Epithelial cell of prostate (primary cell): ENCODE data around the gene SCN1A.
"Not testable (repeated sequence)": the region's sequence is repeated elsewhere in the genome, so short reads cannot be mapped to it uniquely, and the experiment has no call there.

Experiments
- DNase-seq: peaks from one replicate; pipeline ENCODE4 v3.0.0-alpha.2; 2011; ENCODE audit warnings: low read depth, low spot score
- H3K27ac ChIP-seq: fragments of 450-650 bp; 2 replicates; pipeline ENCODE4 v1.5.1; 2017; ENCODE audit warnings: mild to moderate bottlenecking

The SCN1A gene

GRCh38 chr2:166011660-166012059, 116.2 kb downstream of the SCN1A start:
- no peak for DNase-seq
- no peak overlapping the region for H3K27ac ChIP-seq

DNA sequence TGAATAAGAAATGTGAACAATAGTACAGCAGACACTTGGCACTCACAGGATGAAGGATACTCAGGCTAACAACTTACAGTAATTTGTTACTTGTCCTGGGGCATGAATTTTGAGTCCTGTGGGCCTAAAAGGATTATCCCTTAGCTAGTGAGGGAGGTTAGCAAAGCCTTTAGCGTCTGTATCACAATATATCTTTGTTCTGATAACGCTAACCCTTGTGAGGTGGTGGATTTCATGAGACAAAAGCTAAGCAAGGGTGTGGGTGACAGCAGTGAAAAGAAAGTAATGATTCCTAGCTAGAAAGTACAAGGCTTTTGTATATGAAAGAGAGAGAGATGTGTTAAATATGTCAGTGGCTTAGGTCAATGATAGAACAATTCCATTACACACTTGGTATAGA, 127.4 kb downstream of the SCN1A start:
- DNase-seq, result no peak
- no peak overlapping the region for H3K27ac ChIP-seq

- H3K27ac ChIP-seq, result no peak overlapping the region
- no peak for DNase-seq
Measured at GRCh38 chr2:165990846-165991245, 137.0 kb downstream of the SCN1A start.

GRCh38 chr2:165989851-165990250, 138.0 kb downstream of the SCN1A start:
- DNase-seq, result no peak
- H3K27ac ChIP-seq, result no peak overlapping the region

DNA sequence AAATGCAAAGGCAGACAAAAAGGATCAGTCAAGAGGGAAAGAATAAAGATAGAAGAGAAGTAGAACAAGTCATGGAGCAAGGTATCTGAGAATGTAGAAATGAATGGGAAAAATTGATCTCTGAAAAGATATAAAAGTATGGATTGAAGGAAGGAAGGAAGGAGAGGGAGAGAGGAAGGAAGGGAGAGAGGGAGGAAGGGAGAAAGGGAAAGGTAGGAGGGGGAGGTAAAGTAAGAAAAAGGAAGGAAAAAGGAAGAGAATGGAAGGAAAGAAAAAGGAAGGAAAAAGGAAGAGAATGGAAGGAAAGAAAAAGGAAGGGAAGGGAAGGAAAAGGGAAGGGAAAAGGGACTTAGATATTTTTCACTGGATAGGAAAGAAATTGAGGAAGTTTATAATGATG, 142.7 kb downstream of the SCN1A start:
- no peak overlapping the region for H3K27ac ChIP-seq
- DNase-seq, result no peak

DNA sequence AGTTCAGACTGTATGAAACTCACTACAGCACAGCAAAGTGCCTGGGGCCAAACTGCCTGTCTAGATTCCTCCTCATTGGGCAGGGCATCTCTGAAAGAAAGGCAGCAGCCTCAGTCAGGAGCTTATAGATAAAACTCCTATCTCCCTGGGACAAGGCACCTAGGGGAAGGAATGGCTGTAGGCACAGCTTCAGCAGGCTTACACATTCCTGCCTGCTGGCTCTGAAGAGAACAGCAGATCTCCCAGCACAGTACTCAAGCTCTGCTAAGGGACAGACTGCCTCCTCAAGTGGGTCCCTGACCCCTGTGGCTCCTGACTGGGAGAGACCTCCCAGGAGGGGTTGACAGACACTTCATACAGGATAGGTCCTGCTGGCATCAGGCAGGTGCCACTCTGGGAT, 155.7 kb downstream of the SCN1A start:
- H3K27ac ChIP-seq, DNase-seq: not testable (repeated sequence)

GRCh38 chr2:165970663-165971062, 157.2 kb downstream of the SCN1A start:
- no peak overlapping the region for H3K27ac ChIP-seq
- DNase-seq, result no peak

DNA sequence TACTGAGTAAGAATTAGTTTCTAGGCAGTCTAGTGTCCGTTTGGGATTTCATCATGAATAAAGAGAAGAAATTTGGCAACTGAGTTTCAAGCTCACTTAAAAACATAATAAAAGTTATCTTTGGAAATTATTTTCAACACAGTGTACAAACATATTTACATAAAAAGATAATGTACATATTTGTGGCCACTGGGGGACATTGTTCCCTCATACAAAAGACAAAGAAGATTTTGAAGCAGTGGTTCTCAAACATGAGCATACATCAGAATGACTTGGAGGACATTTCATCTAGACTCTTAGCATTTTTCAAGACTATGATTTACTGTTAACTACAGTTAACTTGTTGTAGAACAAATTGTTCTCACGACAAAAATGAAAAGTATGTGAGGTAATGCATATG, 158.6 kb downstream of the SCN1A start:
- H3K27ac ChIP-seq, result no peak overlapping the region
- DNase-seq, result no peak

GRCh38 chr2:165967746-165968145, 160.1 kb downstream of the SCN1A start:
- no peak for DNase-seq
- no peak overlapping the region for H3K27ac ChIP-seq

DNA sequence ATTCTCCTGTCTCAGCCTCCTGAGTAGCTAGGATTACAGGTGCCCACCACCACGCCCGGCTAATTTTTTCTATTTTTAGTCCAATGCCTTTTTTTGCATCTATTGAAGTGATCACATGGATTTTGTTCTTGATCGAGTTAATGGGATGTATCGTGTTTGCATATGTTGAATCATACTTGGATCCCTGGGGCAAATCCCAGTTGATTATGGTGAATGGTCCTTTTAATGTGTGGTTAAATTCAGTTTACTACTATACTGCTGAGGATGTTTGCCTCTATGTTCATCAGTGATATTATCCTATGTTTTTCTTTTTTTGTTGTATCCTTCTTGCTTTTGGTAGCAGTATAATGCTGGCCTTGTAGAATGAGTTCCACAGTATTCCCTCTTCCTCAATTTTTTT, 166.0 kb downstream of the SCN1A start:
- no peak for DNase-seq
- no peak overlapping the region for H3K27ac ChIP-seq

DNA sequence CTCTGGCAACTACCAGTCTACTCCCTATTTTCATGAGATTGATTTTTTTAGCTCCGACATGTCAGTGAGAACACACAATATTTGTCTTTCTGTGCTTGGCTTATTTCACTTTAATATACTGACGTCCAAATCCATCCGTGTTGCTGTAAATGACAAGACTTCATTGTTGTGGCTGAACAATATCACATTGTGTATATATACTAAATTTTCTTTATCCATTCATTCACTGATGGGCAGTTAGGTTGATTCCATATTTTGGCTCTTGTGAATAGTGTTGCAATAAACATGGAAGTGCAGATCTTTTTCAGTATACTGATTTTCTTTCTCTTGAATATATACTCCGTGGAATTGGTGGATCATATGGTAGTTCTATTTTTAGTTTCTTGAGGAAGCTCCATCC, 168.4 kb downstream of the SCN1A start:
- no peak overlapping the region for H3K27ac ChIP-seq
- DNase-seq, result no peak

DNA sequence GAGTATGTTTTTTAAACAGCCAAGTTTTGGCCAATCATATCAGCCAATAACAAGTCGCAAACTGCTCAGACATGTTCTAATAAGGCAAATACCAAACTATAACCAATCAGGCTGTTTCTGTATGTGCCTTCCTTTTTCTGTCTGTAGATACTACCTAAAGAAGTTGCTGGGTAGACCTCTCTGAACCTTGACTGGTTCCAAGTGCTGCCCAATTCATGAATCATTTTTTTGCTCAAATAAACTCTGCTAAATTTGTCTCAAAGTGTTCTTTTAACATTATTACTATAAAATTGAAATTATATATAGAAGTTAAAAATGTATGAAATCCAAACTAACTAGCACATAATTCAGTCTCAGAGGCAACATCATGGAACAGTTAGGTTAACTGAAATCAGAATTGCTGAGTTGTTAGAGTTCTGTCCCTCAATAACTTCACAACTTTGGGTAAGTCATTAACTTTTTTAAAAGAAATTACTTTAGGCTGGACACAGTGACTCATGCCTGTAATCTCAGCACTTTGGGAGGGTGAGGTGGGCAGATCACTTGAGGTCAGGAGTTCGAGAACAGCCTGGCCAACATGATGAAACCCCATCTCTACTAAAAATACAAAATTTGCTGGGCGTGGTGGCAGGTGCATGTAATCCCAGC, 169.4 kb downstream of the SCN1A start:
- DNase-seq, result no peak
- H3K27ac ChIP-seq, result no peak overlapping the region

- H3K27ac ChIP-seq, result no peak overlapping the region
- no peak for DNase-seq
Measured at GRCh38 chr2:165957030-165957675, 170.7 kb downstream of the SCN1A start.

GRCh38 chr2:165953655-165954606, 173.9 kb downstream of the SCN1A start, which contains the start of gene TTC21B:
TTC21B (minus strand) TSS chr2:165953776; CDS start chr2:165953705, 71 bp downstream.
- peak within 1 kb of the TSS; percentile 39 for H3K27ac ChIP-seq
- peak; percentile 71 for DNase-seq

GRCh38 chr2:165953306-165953654, 174.5 kb downstream of the SCN1A start:
- DNase-seq, result no peak
- peak overlapping the region; percentile 39 for H3K27ac ChIP-seq

DNA sequence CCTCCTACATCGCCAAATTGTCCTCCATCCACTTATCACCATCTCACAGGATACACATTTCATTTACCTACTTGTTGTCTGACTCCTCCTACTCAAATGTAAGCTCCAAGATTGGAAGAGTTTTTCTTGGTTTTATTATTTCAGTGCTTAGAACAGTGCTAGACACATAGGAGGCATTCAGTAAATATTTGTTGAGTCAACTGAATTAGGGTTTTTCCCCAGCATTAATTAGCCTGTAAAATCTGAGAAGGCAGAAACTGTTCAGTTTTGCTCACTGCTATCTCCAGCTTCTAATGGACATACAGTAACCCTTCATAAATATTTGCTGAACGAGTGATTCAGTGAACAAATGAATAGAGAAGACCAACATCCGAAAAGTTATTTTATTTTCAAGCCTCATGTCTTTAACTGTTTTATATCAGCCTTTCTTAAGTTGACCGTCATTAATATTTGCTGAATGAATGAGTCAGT, 175.0 kb downstream of the SCN1A start:
- DNase-seq, result no peak
- H3K27ac ChIP-seq, result no peak overlapping the region

- no peak overlapping the region for H3K27ac ChIP-seq
- DNase-seq, result no peak
Measured at GRCh38 chr2:165952085-165952484, 175.7 kb downstream of the SCN1A start.

- DNase-seq, result no peak
- no peak overlapping the region for H3K27ac ChIP-seq
Measured at GRCh38 chr2:165950438-165950837, 177.4 kb downstream of the SCN1A start.

DNA sequence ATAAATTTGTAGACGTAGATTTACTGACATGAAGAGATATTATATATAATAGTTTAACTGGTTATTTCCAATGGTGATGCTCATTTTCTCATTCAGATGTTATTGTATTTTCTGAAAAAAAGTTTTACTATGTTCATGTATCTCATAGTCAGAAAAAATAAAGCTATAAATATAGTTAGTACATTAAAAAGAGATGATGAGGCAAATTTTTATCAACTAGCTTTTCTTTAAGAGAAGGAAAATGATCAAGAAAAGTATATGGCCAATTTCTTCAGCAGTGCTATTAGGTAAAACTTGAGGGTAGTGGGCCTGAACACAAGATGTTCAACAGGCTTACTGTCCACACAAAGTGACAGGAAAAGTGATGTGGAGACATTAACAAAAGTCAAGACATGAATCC, 186.0 kb downstream of the SCN1A start:
- H3K27ac ChIP-seq, result no peak overlapping the region
- DNase-seq, result no peak

GRCh38 chr2:165938237-165938636, 189.6 kb downstream of the SCN1A start:
- no peak overlapping the region for H3K27ac ChIP-seq
- DNase-seq, result no peak
